K562 (cell line): ENCODE data around the gene TMEM132E. TPM values are rescaled to one million over a fixed set of nuclear protein-coding genes. Genes with fewer than 3 reads are reported as not detected.

Experiments used
- ATAC-seq: fragments of 200-7000 bp; cut with Tn5 transposase; 3 replicates; pipeline ENCODE4 v1.9.1; 2020; ENCODE audit warnings: moderate library complexity
- BruUV-seq: library from RNA; stranded (reverse); fragments of 400-500 nt; replicated peaks from 2 replicates; lab custom pipeline; 2021; lab: Mats Ljungman, UMichigan
- CTCF ChIA-PET: fragments of 300-600 bp; formaldehyde crosslinking; extraction: SDS; loops from one replicate; lab custom pipeline; 2021; ENCODE audit warnings: low intra/inter-chr PET ratio; lab: Yijun Ruan, JAX
- POLR2A ChIA-PET: fragments of 300-600, 350-650 bp; sonication (Branson Sonifier 250); formaldehyde crosslinking; extraction: SDS; loops from one replicate; lab custom pipeline; 2021; ENCODE audit warnings: antibody characterized with exemption, inconsistent platforms; lab: Yijun Ruan, JAX
- DNase-seq, 4 experiments: peaks; one replicate each; pipeline versions ENCODE4 v3.0.0 to v3.0.0-alpha.2; 2011 to 2018; ENCODE audit warnings: low spot score in 3 of 4, mixed read lengths in 3 of 4; ENCODE audit errors: extremely low read depth in 1 of 4
- FAIRE-seq: peaks from 2 replicates; lab custom pipeline; 2011; peaks lifted over from hg19 to GRCh38; lab: Jason Lieb, UNC
- H2AFZ ChIP-seq: 2 replicates; pipeline ENCODE4 v1.6.0; 2011; ENCODE audit warnings: low read depth, low read length, control low read depth, inconsistent platforms
- H3K27ac ChIP-seq: fragments of 200-600 bp; 3 replicates; pipeline ENCODE4 v1.8.0; 2011; ENCODE audit warnings: low read depth, mild to moderate bottlenecking, control low read depth, inconsistent platforms, low read length, moderate library complexity, mixed read lengths; ENCODE audit errors: extremely low read depth
- H3K27me3 ChIP-seq, 2 experiments: fragments of 300-600 bp in 1 of 2; 2 replicates in 1 of 2; 3 replicates in 1 of 2; pipeline versions ENCODE4 v1.6.0 to v1.8.0; 2011; ENCODE audit warnings: inconsistent platforms in 2 of 2, low read length in 2 of 2, mild to moderate bottlenecking in 1 of 2, mixed read lengths in 1 of 2, moderate library complexity in 1 of 2; ENCODE audit not compliant: control insufficient read depth in 2 of 2, insufficient read depth in 2 of 2
- H3K36me3 ChIP-seq: fragments of 300-600 bp; 3 replicates; pipeline ENCODE4 v1.8.0; 2011; ENCODE audit warnings: mild to moderate bottlenecking, low read length, inconsistent platforms; ENCODE audit not compliant: control insufficient read depth, insufficient read depth
- H3K4me1 ChIP-seq, 2 experiments: fragments of 200-600 bp in 1 of 2; replicated peaks in 1 of 2; 2 replicates in 1 of 2; 3 replicates in 1 of 2; pipeline versions ENCODE4 v1.5.1 to v1.8.0; 2011; ENCODE audit warnings: inconsistent platforms in 2 of 2, low read length in 2 of 2, mild to moderate bottlenecking in 1 of 2, mixed read lengths in 1 of 2, moderate library complexity in 1 of 2; ENCODE audit not compliant: control insufficient read depth in 2 of 2, insufficient read depth in 2 of 2
- H3K4me2 ChIP-seq: 2 replicates; pipeline ENCODE4 v1.6.1; 2011; ENCODE audit warnings: low read length, control low read depth, inconsistent platforms, mixed read lengths; ENCODE audit not compliant: insufficient read depth
- H3K4me3 ChIP-seq: fragments of 200-600 bp; sonication (generic), shearing (Covaris generic); 2 replicates; pipeline ENCODE4 v1.5.1; 2016; ENCODE audit warnings: control low read depth, inconsistent platforms
- H3K79me2 ChIP-seq: fragments of 200-600 bp; 3 replicates; pipeline ENCODE4 v1.8.0; 2011; ENCODE audit warnings: low read length, inconsistent platforms; ENCODE audit not compliant: control insufficient read depth, insufficient read depth
- H3K9ac ChIP-seq, 2 experiments: 2 replicates each; pipeline versions ENCODE4 v1.6.0 to v1.6.1; 2011; ENCODE audit warnings: low read depth in 2 of 2, low read length in 2 of 2, control low read depth in 1 of 2, inconsistent platforms in 1 of 2, mild to moderate bottlenecking in 1 of 2, mixed read lengths in 1 of 2; ENCODE audit not compliant: insufficient read depth in 1 of 2
- H3K9me1 ChIP-seq: one replicate; pipeline ENCODE4 v1.6.0; 2011; ENCODE audit warnings: inconsistent platforms, mild to moderate bottlenecking, low read length, moderate library complexity; ENCODE audit not compliant: control insufficient read depth, insufficient read depth
- H3K9me3 ChIP-seq: replicated peaks from 2 replicates; pipeline ENCODE4 v1.5.1; 2011; ENCODE audit warnings: low read depth, low read length, inconsistent platforms; ENCODE audit not compliant: control insufficient read depth, insufficient read depth
- H4K20me1 ChIP-seq: replicated peaks from 2 replicates; pipeline ENCODE4 v1.6.1; 2011; ENCODE audit warnings: low read length, inconsistent platforms, mixed read lengths; ENCODE audit not compliant: control insufficient read depth, insufficient read depth
- ZC3H4 ChIP-seq: sonication (generic); formaldehyde crosslinking; IDR thresholded peaks from 2 replicates; pipeline ENCODE4 v1.9.0; 2021; ENCODE audit warnings: missing genetic modification reagents, borderline replicate concordance
- ZKSCAN1 ChIP-seq: fragments of 150-350 bp; IDR thresholded peaks from 2 replicates; pipeline ENCODE4 v1.6.1; 2016; ENCODE audit warnings: low read depth, low read length
- ZNF583 ChIP-seq: fragments of 250-450 bp; sonication (Bioruptor Pico); IDR thresholded peaks from 2 replicates; pipeline ENCODE4 v1.4.0; 2020
- WGBS: fragments of 100-300 bp; shearing (Covaris generic); methylation state at CpG from one replicate; pipeline ENCODE4 v1.1.6; 2016; ENCODE audit warnings: low coverage, mixed read lengths; ENCODE audit not compliant: insufficient coverage; ENCODE audit errors: missing lambda C conversion rate; 5-methylcytosine and 5-hydroxymethylcytosine counted together
- in situ Hi-C: fragments of 300-500 bp; cut with MboI; formaldehyde crosslinking; loops from 4 replicates; pipeline ENCODE4 v1.15.0; 2018; ENCODE audit warnings: inconsistent platforms, mixed read lengths
- intact Hi-C: fragments of 100-400 bp; cut with micrococcal nuclease; formaldehyde crosslinking; loops from 2 replicates; pipeline ENCODE4 v1.14.2; 2022
- polyA plus RNA-seq, 8 experiments: library from polyadenylated mRNA; depleted of rRNA in 4 of 8; stranded (reverse) in 5 of 8; unstranded in 3 of 8; fragments of >200 nt; fragmentation: Nextera tagmentation in 2 of 8; fragmentation: Illumina TruSeq in 1 of 8; extraction: Ambion mirVana in 2 of 8; extraction: Trizol in 1 of 8; gene quantifications; 2 replicates each; pipeline versions ENCODE4 v1.2.1 to v1.2.3, GENCODE V29; 2011 to 2014; ENCODE audit warnings: inconsistent platforms in 1 of 8, missing spikeins in 1 of 8
- total RNA-seq, 7 experiments: library from RNA; depleted of rRNA in 6 of 7; stranded (reverse); fragments of >200 nt in 6 of 7; fragmentation: Illumina TruSeq in 2 of 7; extraction: Trizol in 2 of 7; gene quantifications; 2 replicates each; pipeline versions ENCODE4 v1.2.1 to v1.2.3, GENCODE V29; 2011 to 2021; ENCODE audit warnings: low replicate concordance in 1 of 7
- TF ChIP-seq, protein P1 (sequence below): fragments of 250-450 bp; sonication (Bioruptor Pico); IDR thresholded peaks from 2 replicates; pipeline ENCODE4 v1.8.0; 2022; ENCODE audit warnings: moderate library complexity, mild to moderate bottlenecking, inconsistent platforms
- TF ChIP-seq, protein P2 (sequence below), 3 experiments: IDR thresholded peaks in 2 of 3; conservative IDR thresholded peaks in 1 of 3; 2 replicates each; pipeline ENCODE4 v1.5.1; 2011 to 2012; ENCODE audit warnings: low read length in 3 of 3, mild to moderate bottlenecking in 3 of 3, control low read depth in 2 of 3, improper control_type of control experiment in 1 of 3, inconsistent platforms in 1 of 3, low read depth in 1 of 3, mixed read lengths in 1 of 3, moderate library complexity in 1 of 3; ENCODE audit not compliant: insufficient read depth in 2 of 3

Gene TMEM132E
- total and polyA plus RNA-seq, 9 of the 15 experiments (the other 6 are each of a cell fraction or from before 2014, with no cell fraction given) = not detected

DNA sequence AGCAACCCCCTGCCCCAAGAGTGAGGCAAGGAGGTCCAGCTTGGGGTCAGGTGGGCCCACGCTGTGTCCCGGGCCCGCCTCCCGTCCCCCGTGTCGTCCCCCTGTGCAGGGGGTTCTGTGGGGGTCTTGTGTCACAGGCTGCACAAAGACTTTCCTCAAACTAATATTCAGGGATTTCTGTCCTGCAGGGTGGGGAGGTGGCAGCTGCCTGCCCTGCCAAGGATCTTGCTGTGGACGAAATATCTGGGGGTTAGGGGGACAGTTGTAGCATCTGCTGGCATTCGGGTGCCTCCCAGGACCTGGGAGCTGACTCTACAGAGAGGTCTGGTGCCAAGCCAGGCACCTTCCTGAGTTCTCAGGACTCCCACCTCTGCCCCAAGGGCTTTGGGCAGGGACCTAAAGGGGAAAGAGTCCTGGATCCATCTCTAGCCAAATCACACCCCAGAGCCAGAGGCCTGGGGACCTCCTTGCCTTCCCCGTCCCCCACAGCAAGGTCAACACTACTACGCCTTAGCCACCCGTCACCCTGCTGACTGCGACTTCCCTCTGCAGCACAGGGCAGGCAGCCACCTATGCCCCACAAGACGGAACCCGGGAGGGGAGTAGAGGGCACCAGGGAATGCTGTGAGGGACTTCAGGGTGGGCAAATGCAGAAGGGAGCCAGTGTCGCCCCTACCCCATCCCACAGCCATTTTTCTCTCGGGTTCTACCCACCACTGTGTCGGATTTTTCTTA, 59.3 kb downstream of the TMEM132E start:
- FAIRE-seq (no peak), DNase-seq (no peak), ATAC-seq (no peak)
- no peaks in the 10 kb centered on the region for H3K79me2 ChIP-seq
- 0 out of 2 replicates have a peak, but pooled peaks cover 7% of the 10 kb centered on the region for H4K20me1 ChIP-seq
- H3K4me1 ChIP-seq = peaks cover 0 to 13% of the 10 kb centered on the region in 2 experiments; a peak in 1 of 5 replicates
- POLR2A ChIA-PET = interaction anchor here (0.7 kb wide), 1 partner anchor 32 kb away, joined by 3 read pairs; no protein-coding TSS in a partner anchor
- H3K4me2 ChIP-seq = no peak overlapping the region
- 2% methylated on average over 17 of the region's 17 CpGs for WGBS
- peaks cover 6 to 62% of the 10 kb centered on the region in 2 experiments; a peak in 4 of 5 replicates for H3K27me3 ChIP-seq
- no peaks in the 10 kb centered on the region for H3K9me3 ChIP-seq
- H2AFZ ChIP-seq = no peak overlapping the region
- no peak overlapping the region for H3K27ac ChIP-seq
- BruUV-seq = no TSS peak
- H3K4me3 ChIP-seq = no peak overlapping the region
- H3K9me1 ChIP-seq = no peaks in the 10 kb centered on the region
- TF ChIP-seq ZC3H4 (CRISPR knock-in tag) (no peak), ZNF583 (CRISPR knock-in tag) (no peak), ZKSCAN1 (no peak)
- TF ChIP-seq, protein P1, sequence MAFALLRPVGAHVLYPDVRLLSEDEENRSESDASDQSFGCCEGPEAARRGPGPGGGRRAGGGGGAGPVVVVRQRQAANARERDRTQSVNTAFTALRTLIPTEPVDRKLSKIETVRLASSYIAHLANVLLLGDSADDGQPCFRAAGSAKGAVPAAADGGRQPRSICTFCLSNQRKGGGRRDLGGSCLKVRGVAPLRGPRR (CRISPR knock-in tag) = no peak
- TF ChIP-seq, protein P2, sequence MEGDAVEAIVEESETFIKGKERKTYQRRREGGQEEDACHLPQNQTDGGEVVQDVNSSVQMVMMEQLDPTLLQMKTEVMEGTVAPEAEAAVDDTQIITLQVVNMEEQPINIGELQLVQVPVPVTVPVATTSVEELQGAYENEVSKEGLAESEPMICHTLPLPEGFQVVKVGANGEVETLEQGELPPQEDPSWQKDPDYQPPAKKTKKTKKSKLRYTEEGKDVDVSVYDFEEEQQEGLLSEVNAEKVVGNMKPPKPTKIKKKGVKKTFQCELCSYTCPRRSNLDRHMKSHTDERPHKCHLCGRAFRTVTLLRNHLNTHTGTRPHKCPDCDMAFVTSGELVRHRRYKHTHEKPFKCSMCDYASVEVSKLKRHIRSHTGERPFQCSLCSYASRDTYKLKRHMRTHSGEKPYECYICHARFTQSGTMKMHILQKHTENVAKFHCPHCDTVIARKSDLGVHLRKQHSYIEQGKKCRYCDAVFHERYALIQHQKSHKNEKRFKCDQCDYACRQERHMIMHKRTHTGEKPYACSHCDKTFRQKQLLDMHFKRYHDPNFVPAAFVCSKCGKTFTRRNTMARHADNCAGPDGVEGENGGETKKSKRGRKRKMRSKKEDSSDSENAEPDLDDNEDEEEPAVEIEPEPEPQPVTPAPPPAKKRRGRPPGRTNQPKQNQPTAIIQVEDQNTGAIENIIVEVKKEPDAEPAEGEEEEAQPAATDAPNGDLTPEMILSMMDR (IDR thresholded peaks at IDR 0.05 in 2 of 3, conservative IDR thresholded peaks at IDR 0.05 in 1 of 3; ENCODE audit: insufficient read depth in 2 of 3, low read depth in 1 of 3, low read length in 3 of 3) = 0 out of 6 replicates have a peak, but pooled peaks of 1 of the 3 experiments have one; percentile 15
- H3K36me3 ChIP-seq = no peaks in the 10 kb centered on the region
- in situ Hi-C loops = no loop called here
- intact Hi-C loops = loop anchor here (2.0 to 10.0 kb wide), 2 partner anchors 96 to 224 kb away; no protein-coding TSS in a partner anchor
- CTCF ChIA-PET = interaction anchor here (0.7 to 1.4 kb wide), 5 partner anchors 54 to 439 kb away, joined by 3 to 7 read pairs (median 5); no protein-coding TSS in a partner anchor
- no peak overlapping the region for H3K9ac ChIP-seq
